Measurements from ENCODE around the gene EDEM2.
"Not testable (repeated sequence)": the region's sequence is repeated elsewhere in the genome, so short reads cannot be mapped to it uniquely, and the experiment has no call there.

EDEM2 gene

GRCh38 chr20:35101620-35102019 is 45.5 kb downstream of the EDEM2 start:
- in situ Hi-C loops (cut with HindIII; ENCODE audit: low pct_ligation_motif_present, low pct_unique_long_range_greater_than_20kb, low sequenced_read_pairs): no loop called here
- no peak for DNase-seq

- in situ Hi-C loops (cut with HindIII; ENCODE audit: low pct_ligation_motif_present, low pct_unique_long_range_greater_than_20kb, low sequenced_read_pairs): no loop called here
- peak; percentile 70 for DNase-seq
Observed at GRCh38 chr20:35093267-35093884, 53.8 kb downstream of the EDEM2 start.

- in situ Hi-C loops (cut with HindIII; ENCODE audit: low pct_ligation_motif_present, low pct_unique_long_range_greater_than_20kb, low sequenced_read_pairs): no loop called here
- peak; percentile 87 for DNase-seq
Observed at GRCh38 chr20:35092524-35093266, 54.4 kb downstream of the EDEM2 start, which contains the start of gene TRPC4AP. TSS of gene TRPC4AP (minus strand) at chr20:35092807. CDS start at chr20:35092781, 26 bp downstream.

- DNase-seq: no peak
- in situ Hi-C loops (cut with HindIII; ENCODE audit: low pct_ligation_motif_present, low pct_unique_long_range_greater_than_20kb, low sequenced_read_pairs): no loop called here
Observed at GRCh38 chr20:35091816-35092523, 55.2 kb downstream of the EDEM2 start.

- no peak for DNase-seq
Observed at GRCh38 chr20:35088231-35089145, 58.6 kb downstream of the EDEM2 start.

GRCh38 chr20:35087791-35088190 is 59.3 kb downstream of the EDEM2 start:
- in situ Hi-C loops (cut with HindIII; ENCODE audit: low pct_ligation_motif_present, low pct_unique_long_range_greater_than_20kb, low sequenced_read_pairs): no loop called here
- DNase-seq: no peak

More at GRCh38 chr20:35088231-35089145, 58.6 kb downstream of the EDEM2 start:
- in situ Hi-C loops (cut with HindIII; ENCODE audit: low pct_ligation_motif_present, low pct_unique_long_range_greater_than_20kb, low sequenced_read_pairs): no loop called here

- DNase-seq: no peak
- in situ Hi-C loops (cut with HindIII; ENCODE audit: low pct_ligation_motif_present, low pct_unique_long_range_greater_than_20kb, low sequenced_read_pairs): no loop called here
Observed at GRCh38 chr20:35087355-35087754, 59.8 kb downstream of the EDEM2 start.

GRCh38 chr20:35085477-35086225 is 61.5 kb downstream of the EDEM2 start:
- in situ Hi-C loops (cut with HindIII; ENCODE audit: low pct_ligation_motif_present, low pct_unique_long_range_greater_than_20kb, low sequenced_read_pairs): no loop called here
- DNase-seq: no peak

GRCh38 chr20:35084998-35085397 is 62.1 kb downstream of the EDEM2 start:
- in situ Hi-C loops (cut with HindIII; ENCODE audit: low pct_ligation_motif_present, low pct_unique_long_range_greater_than_20kb, low sequenced_read_pairs): no loop called here
- no peak for DNase-seq

GRCh38 chr20:35080348-35080642 is 66.8 kb downstream of the EDEM2 start:
- DNase-seq; in situ Hi-C loops (cut with HindIII; ENCODE audit: low pct_ligation_motif_present, low pct_unique_long_range_greater_than_20kb, low sequenced_read_pairs): not testable (repeated sequence)

GRCh38 chr20:35079472-35080347 is 67.4 kb downstream of the EDEM2 start:
- in situ Hi-C loops (cut with HindIII; ENCODE audit: low pct_ligation_motif_present, low pct_unique_long_range_greater_than_20kb, low sequenced_read_pairs): no loop called here
- DNase-seq: no peak

- no peak for DNase-seq
- in situ Hi-C loops (cut with HindIII; ENCODE audit: low pct_ligation_motif_present, low pct_unique_long_range_greater_than_20kb, low sequenced_read_pairs): no loop called here
Observed at GRCh38 chr20:35077872-35078271, 69.3 kb downstream of the EDEM2 start.

- DNase-seq: no peak
- in situ Hi-C loops (cut with HindIII; ENCODE audit: low pct_ligation_motif_present, low pct_unique_long_range_greater_than_20kb, low sequenced_read_pairs): no loop called here
Observed at GRCh38 chr20:35077341-35077740, 69.8 kb downstream of the EDEM2 start.

- in situ Hi-C loops (cut with HindIII; ENCODE audit: low pct_ligation_motif_present, low pct_unique_long_range_greater_than_20kb, low sequenced_read_pairs); DNase-seq: not testable (repeated sequence)
Observed at GRCh38 chr20:35071436-35072153, 75.5 kb downstream of the EDEM2 start.

GRCh38 chr20:35066194-35066593 is 80.9 kb downstream of the EDEM2 start:
- in situ Hi-C loops (cut with HindIII; ENCODE audit: low pct_ligation_motif_present, low pct_unique_long_range_greater_than_20kb, low sequenced_read_pairs): no loop called here
- DNase-seq: no peak

All from ACHN (cell line).